Skeletal muscle tissue (tissue), 4 donors: Measurements from ENCODE around the gene RAC2. TPM values are rescaled to one million over a fixed set of nuclear protein-coding genes. Genes with fewer than 3 reads are reported as not detected.

Experiments
- H3K27ac ChIP-seq: one replicate; pipeline ENCODE4 v1.7.0; 2013; ENCODE audit warnings: mild to moderate bottlenecking, low read depth, low read length, inconsistent platforms
- H3K27me3 ChIP-seq, 3 donors: one replicate each; pipeline ENCODE4 v1.7.0; 2013; ENCODE audit warnings: low read length in 3 of 3; ENCODE audit not compliant: control insufficient read depth in 3 of 3, insufficient read depth in 3 of 3
- H3K36me3 ChIP-seq, 3 donors: one replicate each; pipeline ENCODE4 v1.7.0; 2013; ENCODE audit warnings: low read length in 3 of 3; ENCODE audit not compliant: control insufficient read depth in 3 of 3, insufficient read depth in 3 of 3
- H3K4me1 ChIP-seq, 3 donors: one replicate each; pipeline ENCODE4 v1.7.0; 2013; ENCODE audit warnings: low read length in 3 of 3, mild to moderate bottlenecking in 3 of 3; ENCODE audit not compliant: control insufficient read depth in 3 of 3, insufficient read depth in 3 of 3
- H3K4me3 ChIP-seq, 3 donors: one replicate each; pipeline ENCODE4 v1.7.0; 2013; ENCODE audit warnings: low read length in 3 of 3
- H3K9ac ChIP-seq, 3 donors: one replicate each; pipeline ENCODE4 v1.7.0; 2013; ENCODE audit warnings: low read length in 3 of 3, mild to moderate bottlenecking in 3 of 3, moderate library complexity in 2 of 3, low read depth in 1 of 3
- H3K9me3 ChIP-seq, 3 donors: one replicate each; pipeline ENCODE4 v1.7.0; 2013; ENCODE audit warnings: low read length in 3 of 3; ENCODE audit not compliant: control insufficient read depth in 3 of 3
- total RNA-seq: library from RNA; depleted of rRNA; stranded (reverse); fragments of >200 nt; gene quantifications from one replicate; pipeline ENCODE4 v1.2.3, GENCODE V29; 2014
- donor health status: Osteomylitis.

Gene RAC2
- total RNA-seq, 1 donor from 2014 or later: 0.52 TPM

- Histone ChIP-seq H3K27ac (peak overlapping the region; percentile 28), H3K9ac (no peak overlapping the region), H3K36me3 (no peaks in the 10 kb centered on the region), H3K4me1 (peaks cover 0 to 18% (median 0%) of the 10 kb centered on the region in 3 donors), H3K4me3 (no peak overlapping the region), H3K9me3 (no peaks in the 10 kb centered on the region), H3K27me3 (peaks cover 6 to 55% (median 48%) of the 10 kb centered on the region in 3 donors)
Observed at GRCh38 chr22:37284805-37285355, 40.8 kb upstream of the RAC2 start.

- no peak overlapping the region for H3K9ac ChIP-seq
- no peaks in the 10 kb centered on the region for H3K36me3 ChIP-seq
- H3K4me1 ChIP-seq: peaks cover 0 to 18% (median 0%) of the 10 kb centered on the region in 3 donors
- no peaks in the 10 kb centered on the region for H3K9me3 ChIP-seq
- peaks cover 6 to 58% (median 54%) of the 10 kb centered on the region in 3 donors for H3K27me3 ChIP-seq
- H3K27ac ChIP-seq: peak overlapping the region; percentile 28
- H3K4me3 ChIP-seq: peak overlapping the region in 2 of 3 donors; percentile 4 to 30
Observed at GRCh38 chr22:37284126-37284804, 40.2 kb upstream of the RAC2 start.

- peaks cover 0 to 14% (median 0%) of the 10 kb centered on the region in 3 donors for H3K4me1 ChIP-seq
- peak overlapping the region; percentile 28 for H3K27ac ChIP-seq
- peaks cover 6 to 60% (median 55%) of the 10 kb centered on the region in 3 donors for H3K27me3 ChIP-seq
- H3K36me3 ChIP-seq: no peaks in the 10 kb centered on the region
- H3K4me3 ChIP-seq: peak overlapping the region in 1 of 3 donors; percentile 30
- no peaks in the 10 kb centered on the region for H3K9me3 ChIP-seq
- peak overlapping the region in 1 of 3 donors; percentile 40 for H3K9ac ChIP-seq
Observed at GRCh38 chr22:37283393-37283937, 39.4 kb upstream of the RAC2 start.

- no peaks in the 10 kb centered on the region for H3K36me3 ChIP-seq
- H3K9ac ChIP-seq: peak within 1 kb of the TSS in 2 of 3 donors; percentile 27 to 33
- H3K9me3 ChIP-seq: no peaks in the 10 kb centered on the region
- H3K27me3 ChIP-seq: peaks cover 6 to 66% (median 60%) of the 10 kb centered on the region in 3 donors
- H3K4me3 ChIP-seq: peak within 1 kb of the TSS; percentile 29 to 62 (median 55)
- peak within 1 kb of the TSS; percentile 45 for H3K27ac ChIP-seq
- peaks cover 0 to 14% (median 0%) of the 10 kb centered on the region in 3 donors for H3K4me1 ChIP-seq
Observed at GRCh38 chr22:37282385-37282677, 38.3 kb upstream of the RAC2 start, which contains the start of gene CYTH4. TSS of gene CYTH4 (plus strand) at chr22:37282508. CDS start at chr22:37282570, 62 bp downstream.

GRCh38 chr22:37281646-37282384 lies 37.7 kb upstream of the RAC2 start:
- H3K9me3 ChIP-seq: no peaks in the 10 kb centered on the region
- H3K27me3 ChIP-seq: peaks cover 6 to 67% (median 57%) of the 10 kb centered on the region in 3 donors
- no peak overlapping the region for H3K9ac ChIP-seq
- no peak overlapping the region for H3K4me3 ChIP-seq
- peaks cover 0 to 12% (median 0%) of the 10 kb centered on the region in 3 donors for H3K4me1 ChIP-seq
- H3K27ac ChIP-seq: peak overlapping the region; percentile 2
- H3K36me3 ChIP-seq: no peaks in the 10 kb centered on the region

- Histone ChIP-seq H3K27ac (no peak overlapping the region), H3K27me3 (peaks cover 6 to 66% (median 55%) of the 10 kb centered on the region in 3 donors), H3K36me3 (no peaks in the 10 kb centered on the region), H3K9ac (no peak overlapping the region), H3K9me3 (no peaks in the 10 kb centered on the region), H3K4me1 (peaks cover 0 to 9% (median 0%) of the 10 kb centered on the region in 3 donors), H3K4me3 (no peak overlapping the region)
Observed at GRCh38 chr22:37281195-37281594, 37.1 kb upstream of the RAC2 start.

GRCh38 chr22:37280718-37281117 lies 36.6 kb upstream of the RAC2 start:
- no peak overlapping the region for H3K27ac ChIP-seq
- H3K9me3 ChIP-seq: no peaks in the 10 kb centered on the region
- peaks cover 0 to 5% (median 0%) of the 10 kb centered on the region in 3 donors for H3K4me1 ChIP-seq
- peaks cover 4 to 68% (median 53%) of the 10 kb centered on the region in 3 donors for H3K27me3 ChIP-seq
- H3K9ac ChIP-seq: no peak overlapping the region
- H3K36me3 ChIP-seq: no peaks in the 10 kb centered on the region
- no peak overlapping the region for H3K4me3 ChIP-seq

GRCh38 chr22:37279331-37280181 lies 35.5 kb upstream of the RAC2 start:
- no peaks in the 10 kb centered on the region for H3K9me3 ChIP-seq
- H3K27ac ChIP-seq: no peak overlapping the region
- peaks cover 4 to 73% (median 59%) of the 10 kb centered on the region in 3 donors for H3K27me3 ChIP-seq
- no peak overlapping the region for H3K4me3 ChIP-seq
- peaks cover 0 to 12% (median 0%) of the 10 kb centered on the region in 3 donors for H3K4me1 ChIP-seq
- no peak overlapping the region for H3K9ac ChIP-seq
- no peaks in the 10 kb centered on the region for H3K36me3 ChIP-seq

GRCh38 chr22:37278261-37278660 lies 34.2 kb upstream of the RAC2 start:
- Histone ChIP-seq H3K27ac (no peak overlapping the region), H3K27me3 (peaks cover 0 to 68% (median 53%) of the 10 kb centered on the region in 3 donors), H3K9ac (no peak overlapping the region), H3K4me3 (no peak overlapping the region), H3K9me3 (no peaks in the 10 kb centered on the region), H3K36me3 (no peaks in the 10 kb centered on the region), H3K4me1 (peaks cover 0 to 8% (median 0%) of the 10 kb centered on the region in 3 donors)
